Measurements from ENCODE around the gene ATG4C.

DNA sequence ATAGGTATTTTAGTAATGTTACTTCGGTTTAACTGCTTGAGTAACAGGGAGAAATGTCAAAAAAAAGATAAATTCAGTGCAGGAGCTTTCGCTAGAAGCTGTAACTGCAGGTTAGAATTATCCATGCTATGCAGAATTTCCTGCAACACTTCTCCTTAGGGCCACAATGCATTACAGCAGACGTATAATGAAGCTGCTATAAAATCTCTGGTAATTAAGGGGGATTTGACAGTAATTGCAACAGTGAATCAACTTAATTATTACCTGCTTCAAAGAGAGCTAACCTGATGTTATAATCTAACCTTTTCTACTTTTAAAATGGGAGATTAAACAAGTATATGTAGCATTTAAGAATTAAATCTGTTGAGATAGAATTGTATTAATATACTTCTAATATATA lies 92.6 kb downstream of the ATG4C start:
- TF ChIP-seq, protein P1, sequence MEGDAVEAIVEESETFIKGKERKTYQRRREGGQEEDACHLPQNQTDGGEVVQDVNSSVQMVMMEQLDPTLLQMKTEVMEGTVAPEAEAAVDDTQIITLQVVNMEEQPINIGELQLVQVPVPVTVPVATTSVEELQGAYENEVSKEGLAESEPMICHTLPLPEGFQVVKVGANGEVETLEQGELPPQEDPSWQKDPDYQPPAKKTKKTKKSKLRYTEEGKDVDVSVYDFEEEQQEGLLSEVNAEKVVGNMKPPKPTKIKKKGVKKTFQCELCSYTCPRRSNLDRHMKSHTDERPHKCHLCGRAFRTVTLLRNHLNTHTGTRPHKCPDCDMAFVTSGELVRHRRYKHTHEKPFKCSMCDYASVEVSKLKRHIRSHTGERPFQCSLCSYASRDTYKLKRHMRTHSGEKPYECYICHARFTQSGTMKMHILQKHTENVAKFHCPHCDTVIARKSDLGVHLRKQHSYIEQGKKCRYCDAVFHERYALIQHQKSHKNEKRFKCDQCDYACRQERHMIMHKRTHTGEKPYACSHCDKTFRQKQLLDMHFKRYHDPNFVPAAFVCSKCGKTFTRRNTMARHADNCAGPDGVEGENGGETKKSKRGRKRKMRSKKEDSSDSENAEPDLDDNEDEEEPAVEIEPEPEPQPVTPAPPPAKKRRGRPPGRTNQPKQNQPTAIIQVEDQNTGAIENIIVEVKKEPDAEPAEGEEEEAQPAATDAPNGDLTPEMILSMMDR (IDR thresholded peaks at IDR 0.05) = no peak
- TF ChIP-seq POLR2A (IDR thresholded peaks at IDR 0.05) = no peak

Measured in esophagus squamous epithelium (tissue), 4 donors.